Fibroblast of skin of right quadriceps (primary cell): ENCODE results near the gene STAT6.
"Not testable (repeated sequence)": the region's sequence is repeated elsewhere in the genome, so short reads cannot be mapped to it uniquely, and the experiment has no call there.

ENCODE experiments used
- DNase-seq: peaks from one replicate; pipeline ENCODE4 v3.0.0-alpha.2; 2013

STAT6 gene

DNA sequence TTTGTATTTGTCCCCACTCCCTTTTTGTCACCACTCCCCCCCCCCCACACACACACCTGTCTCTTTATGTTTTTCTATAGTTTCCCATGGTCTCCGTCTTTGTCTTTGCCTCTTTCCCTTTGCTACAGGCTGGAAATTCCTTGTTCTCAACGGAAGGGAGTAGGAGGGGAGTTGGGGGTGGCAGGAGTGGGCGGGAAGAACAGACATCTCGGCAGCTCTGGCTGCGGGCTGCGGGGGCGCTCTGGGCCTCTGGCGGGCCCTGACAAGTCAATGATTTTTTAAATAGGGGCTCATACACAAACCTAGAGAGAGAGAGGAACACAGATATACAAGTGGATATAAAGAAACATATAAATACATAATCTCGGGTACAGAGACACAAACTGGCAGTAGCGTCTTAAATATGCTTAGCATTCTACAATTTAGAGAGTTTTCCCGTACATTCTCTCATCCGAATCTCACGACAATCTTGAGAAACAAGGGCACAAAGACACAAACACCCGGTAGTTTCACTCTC lies 24.6 kb downstream of the STAT6 start:
- peak; percentile 85 for DNase-seq

DNA sequence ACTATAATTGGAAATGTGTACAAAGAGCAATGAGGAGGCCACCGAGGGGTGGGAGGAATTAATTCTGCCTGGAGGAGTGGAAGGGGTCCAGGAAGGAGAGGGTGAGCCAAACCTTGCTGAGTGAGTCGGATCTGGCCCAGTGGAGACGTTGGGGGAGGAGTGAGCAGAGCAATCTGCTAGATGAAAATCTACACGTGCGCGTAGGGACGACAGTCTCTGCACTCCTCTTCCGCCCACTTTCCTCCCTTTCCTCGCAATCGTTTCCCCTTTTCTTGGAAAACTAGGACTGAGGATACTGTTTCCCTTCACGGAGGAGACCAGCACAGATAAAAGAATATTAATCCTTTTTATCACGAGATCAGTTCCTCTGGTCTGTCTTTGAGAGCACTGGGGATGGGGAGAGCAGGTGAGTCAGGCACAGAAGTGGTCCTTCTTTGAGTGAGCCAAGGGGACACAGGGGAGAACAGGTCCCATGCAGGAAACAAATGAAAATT lies 25.1 kb downstream of the STAT6 start:
- peak; percentile 75 for DNase-seq

DNA sequence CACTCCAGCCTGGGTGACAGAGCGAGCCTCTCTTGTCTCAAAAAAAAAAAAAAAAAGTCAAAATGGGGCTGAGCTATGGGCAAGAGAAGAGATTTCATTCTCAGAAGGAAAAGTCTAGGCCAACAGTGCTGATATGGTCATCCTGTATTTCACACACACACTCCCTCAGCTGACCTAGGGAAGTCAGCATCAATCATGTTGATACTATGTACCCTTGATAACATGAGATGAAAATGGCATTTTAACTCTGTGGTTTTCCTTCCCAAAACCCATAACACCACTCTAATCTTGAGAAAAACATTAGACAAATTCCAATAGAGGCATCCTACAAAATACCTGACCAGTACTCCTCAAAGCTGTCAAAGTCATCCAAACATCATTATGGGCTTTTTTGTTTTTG lies 30.3 kb downstream of the STAT6 start:
- DNase-seq: no peak

DNA sequence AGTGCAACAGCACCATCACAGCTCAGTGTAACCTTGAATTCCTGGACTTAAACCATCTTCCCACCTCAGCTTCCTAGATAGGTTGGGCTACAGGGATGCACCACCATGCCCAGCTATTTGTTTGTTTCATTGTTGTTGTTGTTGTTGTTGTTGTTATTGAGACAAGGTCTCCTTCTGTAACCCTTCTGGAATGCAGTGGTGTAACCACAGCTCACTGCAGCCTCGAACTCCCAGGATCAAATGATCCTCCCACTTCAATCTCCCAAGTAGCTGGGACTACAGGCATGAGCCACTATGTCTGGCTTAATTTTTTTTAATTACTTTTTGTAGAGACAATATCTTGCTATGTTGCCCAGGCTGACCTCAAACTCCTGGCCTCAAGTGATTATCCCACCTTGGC lies 31.3 kb downstream of the STAT6 start:
- no peak for DNase-seq

DNA sequence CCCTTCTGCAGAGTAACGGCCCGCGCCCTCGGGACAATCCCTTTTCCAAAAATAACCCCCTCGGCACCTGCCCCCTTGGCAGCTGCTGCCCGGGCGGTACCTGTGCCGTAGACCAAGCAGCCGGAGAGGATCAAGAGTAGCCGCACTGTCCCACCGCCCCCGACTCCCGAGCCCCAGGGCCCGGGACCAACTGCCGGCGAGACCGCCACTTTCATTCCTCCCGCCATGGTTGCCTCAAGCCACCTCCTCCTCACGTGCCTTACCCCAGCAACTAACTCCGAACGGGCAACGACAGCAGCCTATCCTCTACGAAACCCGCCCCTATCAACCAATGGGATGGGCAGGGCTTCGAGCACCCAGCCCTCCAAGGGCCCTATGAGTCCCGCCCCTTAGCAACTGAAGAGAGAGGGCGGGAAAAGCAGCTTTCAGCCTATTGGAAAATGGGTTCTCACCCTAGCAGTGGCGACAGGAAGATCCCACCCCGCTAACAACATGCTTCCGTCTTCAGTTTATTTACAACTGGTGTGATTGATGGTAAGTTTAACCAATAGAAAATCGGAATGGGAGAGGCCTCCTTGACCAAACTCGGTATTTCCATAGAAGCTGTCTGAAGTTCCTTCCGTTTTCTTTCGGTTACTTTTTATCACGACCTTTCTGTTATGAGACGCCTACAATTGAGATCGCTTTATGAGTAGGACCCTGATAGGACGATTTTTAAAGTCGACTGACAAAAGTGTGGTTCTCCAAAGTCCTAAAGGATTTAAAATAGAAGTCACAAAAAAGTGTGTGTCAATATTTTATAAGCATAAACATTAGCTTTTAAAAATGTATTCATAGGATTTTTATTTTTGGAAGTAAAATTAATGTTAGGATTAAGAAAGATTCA lies 32.4 kb downstream of the STAT6 start, which contains the start of gene NEMP1:
NEMP1 (minus strand) TSS at position 273 of the 886 bp plus-strand sequence; CDS start at position 227, 46 bp downstream.
- peak; percentile 100 for DNase-seq

DNA sequence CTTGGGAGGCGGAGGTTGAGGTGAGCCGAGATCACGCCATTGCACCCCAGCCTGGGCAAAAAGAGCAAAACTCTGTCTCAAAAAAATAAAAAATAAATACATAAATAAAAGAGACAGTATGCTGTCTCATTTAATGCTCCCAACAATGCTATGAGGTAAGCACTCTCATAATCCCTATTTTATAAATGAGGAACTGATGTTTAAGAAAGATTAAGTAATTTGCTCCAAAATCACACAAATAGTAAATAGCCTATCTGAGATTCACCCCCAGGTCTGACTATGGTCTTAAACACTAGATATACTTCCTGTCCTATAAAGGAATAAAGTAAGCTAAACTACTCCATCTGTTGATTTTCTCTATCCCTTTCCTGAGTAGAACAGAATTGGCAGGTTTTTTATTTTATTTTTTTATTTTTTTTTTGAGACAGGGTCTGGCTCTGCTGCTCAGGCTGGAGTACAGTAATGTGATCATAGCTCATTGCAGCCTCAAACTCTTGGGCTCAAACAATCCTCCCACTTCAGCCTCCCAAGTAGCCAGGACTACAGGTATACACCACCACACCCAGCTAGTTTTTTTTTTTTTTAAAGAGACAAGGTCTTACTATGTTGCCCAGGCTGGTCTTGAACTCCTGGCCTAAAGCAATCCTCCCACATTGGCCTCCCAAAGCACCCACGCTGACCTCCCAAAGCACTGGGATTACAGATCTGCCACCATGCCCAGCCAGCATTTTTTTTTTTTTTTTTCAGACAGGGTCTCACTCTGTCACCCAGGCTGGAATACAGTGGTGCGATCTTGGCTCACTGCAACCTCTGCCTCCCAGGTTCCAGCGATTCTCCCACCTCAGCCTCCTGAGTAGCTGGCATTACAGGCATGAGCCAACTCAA lies 37.4 kb downstream of the STAT6 start:
- DNase-seq: not testable (repeated sequence)

DNA sequence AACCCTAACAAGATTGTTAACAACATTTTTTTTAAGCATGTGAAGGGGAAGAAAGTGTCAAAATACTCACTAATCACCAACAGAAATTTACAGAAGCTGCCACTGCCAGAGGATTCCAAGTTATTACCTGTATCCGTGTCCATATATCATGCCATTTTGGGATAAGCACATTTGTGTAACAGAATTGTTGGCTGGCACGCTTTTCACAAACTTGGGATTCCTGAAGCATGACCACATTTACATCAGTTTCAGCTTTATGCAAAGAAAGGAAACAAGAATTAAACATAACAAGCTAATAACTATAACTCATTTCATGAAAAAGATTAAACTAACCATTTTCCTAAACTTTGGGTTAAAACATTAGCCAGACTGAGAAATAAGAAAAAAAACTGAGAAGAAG lies 38.5 kb downstream of the STAT6 start:
- peak; percentile 58 for DNase-seq

DNA sequence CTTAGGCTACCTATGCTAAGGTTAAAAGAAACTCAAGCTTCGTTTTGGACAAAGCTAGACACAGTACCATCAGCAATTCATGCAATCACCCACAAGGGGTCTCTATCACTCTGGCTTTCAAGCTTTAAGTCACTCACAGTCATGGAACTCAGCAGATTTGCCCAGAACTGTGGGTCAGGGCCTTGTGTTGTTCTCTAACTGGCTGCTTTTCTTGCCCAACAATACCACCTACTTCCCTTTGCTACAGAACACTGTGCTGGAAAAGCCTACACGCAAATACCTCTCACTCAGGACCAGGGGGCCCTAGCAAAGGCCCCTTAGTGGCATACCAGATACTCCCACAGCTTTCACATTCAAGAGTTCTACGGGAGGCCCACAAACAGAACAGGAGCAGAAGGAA lies 41.6 kb downstream of the STAT6 start:
- DNase-seq: peak; percentile 78

DNA sequence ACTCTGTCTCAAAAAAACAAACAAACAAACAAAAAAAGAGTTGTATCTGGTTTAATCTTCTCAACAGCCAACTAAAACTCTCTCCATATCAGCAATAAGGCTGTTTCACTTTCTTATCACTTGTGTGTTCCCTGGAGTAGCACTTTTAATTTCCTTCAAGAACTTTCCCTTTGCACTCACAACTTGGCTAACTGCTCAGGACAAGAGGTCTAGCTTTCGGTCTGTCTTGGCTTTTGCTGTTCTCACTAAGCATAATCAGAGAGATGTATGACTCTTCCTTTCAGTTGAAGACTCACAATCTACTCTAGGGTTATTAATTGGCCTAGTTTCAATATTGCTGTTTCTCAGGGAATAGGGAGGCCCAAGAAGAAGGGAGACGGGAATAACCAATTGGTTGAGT lies 44.9 kb downstream of the STAT6 start:
- DNase-seq: no peak

DNA sequence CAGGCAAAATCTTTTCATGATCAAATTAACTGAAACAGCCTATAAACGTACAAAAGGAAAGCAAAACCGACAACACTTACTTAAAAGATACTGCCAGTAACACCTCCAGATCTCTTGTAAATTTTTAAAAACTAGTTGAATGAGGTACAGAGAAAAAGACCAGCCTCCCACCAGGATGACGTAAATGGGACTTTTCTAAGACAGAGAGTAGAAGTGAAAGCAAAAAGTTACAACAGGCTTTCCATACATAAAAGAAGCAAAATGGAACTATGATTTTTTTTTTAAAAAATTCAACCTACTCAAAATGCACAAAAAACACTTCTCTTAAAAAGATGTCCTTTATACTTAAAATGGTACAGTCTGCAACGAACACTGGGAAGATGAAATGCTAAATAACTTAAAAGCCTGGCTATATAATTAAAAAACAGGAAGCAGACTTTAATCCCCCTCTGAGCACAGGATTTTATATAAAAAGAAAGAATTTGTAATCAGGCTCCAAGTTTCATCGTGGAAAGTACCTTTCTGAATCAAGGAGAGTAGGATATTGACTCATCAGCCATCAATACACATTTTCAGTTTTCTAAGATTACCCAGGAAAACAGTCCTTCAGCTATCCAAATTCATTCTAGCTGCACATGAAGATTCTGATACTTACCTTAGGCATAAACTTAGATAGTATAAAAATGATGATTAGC lies 47.0 kb downstream of the STAT6 start:
- no peak for DNase-seq

DNA sequence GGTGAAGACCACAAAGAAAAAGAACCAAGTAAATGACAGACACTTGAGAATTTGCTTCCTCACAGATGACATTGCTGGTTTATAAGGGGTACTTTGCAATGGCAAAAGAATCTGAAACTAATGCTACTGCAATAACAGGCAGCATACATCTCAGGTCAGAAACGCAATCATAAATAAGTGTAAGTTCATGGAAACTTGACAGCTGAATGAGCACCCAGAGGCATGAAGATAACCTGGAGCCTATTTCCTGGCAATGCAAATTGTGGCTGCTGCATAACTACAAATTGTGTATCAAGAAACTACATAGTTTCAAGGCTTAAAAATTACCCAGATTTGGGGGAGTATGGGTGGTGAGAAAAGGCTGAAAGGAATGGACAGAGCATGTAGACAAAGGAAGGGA lies 52.7 kb downstream of the STAT6 start:
- DNase-seq: no peak

DNA sequence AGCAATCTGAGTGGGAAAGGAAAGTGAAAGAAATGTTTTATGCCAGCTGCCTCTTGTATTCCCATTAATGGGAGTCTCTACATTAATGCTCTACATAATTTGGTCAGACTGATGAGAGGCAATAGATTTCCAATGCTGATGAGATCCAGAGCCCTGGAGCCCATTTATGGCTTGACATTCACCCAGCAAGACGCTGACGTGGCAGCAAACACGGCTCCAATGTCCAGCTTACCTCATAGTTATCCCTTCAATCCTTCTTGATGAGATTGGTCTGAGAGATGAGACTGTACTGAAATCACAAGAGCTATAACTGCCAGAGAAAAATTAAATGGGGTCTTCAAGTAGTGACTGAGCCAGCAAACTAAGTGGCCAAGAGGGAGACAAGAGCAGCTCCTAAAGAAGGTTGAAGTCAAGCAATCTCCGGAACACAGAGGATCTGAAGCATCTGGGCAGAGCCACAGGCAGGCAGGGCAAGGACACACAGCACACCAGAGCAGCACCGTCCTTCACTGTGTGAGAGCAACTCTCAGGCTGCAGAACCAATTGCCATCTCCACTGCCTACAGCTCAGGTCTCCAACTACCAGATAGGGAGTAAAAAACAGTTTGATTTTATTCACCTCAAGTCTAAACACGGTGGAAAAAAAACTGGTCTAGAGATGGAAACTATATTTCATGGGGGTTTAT lies 54.0 kb downstream of the STAT6 start:
- DNase-seq: no peak

DNA sequence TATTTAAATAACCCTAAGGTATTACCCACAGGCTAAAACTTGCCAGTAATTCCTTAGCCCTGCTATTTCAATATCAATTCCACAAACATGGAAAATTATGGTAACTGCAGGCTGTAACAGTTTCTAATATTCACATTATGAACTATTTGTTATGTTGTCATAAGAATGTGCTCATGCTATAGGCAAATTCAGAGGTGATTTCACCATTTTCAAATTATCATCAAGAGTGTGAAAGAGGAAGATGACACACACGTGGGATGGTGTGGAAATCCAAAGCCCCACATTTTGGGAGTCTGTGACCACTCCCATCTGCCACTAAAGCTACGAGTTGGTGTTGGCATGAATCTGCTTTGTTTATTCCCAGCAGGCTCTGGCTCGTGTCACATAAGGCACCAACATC lies 55.3 kb downstream of the STAT6 start:
- no peak for DNase-seq

DNA sequence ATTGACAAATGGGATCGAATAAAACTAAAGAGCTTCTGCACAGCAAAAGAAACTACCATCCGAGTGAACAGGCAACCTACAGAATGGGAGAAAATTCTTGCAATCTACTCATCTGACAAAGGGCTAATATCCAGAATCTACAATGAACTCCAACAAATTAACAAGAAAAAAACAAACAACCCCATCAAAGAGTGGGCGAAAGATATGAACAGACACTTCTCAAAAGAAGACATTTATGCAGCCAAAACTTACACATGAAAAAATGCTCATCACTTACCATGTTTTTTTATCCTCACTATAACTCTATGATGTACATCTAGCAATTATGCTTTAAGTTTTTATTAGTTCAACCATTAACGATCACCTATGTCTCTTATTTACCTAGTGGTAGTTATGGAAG lies 57.3 kb downstream of the STAT6 start:
- not testable (repeated sequence) for DNase-seq

DNA sequence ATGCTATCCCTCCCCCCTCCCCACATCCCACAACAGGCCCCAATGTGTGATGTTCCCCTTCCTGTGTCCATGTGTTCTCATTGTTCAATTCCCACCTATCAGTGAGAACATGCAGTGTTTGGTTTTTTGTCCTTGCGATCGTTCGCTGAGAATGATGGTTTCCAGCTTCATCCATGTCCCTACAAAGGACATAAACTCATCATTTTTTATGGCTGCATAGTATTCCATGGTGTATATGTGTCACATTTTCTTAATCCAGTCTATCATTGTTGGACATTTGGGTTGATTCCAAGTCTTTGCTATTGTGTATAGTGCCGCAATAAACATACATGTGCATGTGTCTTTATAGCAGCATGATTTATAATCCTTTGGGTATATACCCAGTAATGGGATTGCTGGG lies 58.0 kb downstream of the STAT6 start:
- DNase-seq: not testable (repeated sequence)

DNA sequence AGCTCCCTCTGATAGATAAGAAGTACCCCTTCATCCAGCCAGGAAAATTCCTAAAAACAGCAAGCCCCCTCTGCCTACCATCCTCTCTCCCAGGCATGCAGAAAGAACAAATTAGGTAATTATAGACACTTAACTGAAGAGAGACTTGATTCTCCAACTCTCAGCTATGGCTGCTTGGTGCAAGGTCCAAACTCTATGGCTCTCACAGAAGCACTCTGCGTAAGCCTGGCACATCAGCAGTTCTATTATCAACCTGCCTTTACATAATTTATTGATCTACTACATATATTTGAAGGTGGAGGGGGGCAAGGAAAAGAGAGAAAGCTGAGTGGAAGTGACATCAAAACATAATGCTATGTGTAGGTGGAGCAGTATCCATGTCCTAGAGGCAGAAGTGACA lies 60.2 kb downstream of the STAT6 start:
- no peak for DNase-seq

DNA sequence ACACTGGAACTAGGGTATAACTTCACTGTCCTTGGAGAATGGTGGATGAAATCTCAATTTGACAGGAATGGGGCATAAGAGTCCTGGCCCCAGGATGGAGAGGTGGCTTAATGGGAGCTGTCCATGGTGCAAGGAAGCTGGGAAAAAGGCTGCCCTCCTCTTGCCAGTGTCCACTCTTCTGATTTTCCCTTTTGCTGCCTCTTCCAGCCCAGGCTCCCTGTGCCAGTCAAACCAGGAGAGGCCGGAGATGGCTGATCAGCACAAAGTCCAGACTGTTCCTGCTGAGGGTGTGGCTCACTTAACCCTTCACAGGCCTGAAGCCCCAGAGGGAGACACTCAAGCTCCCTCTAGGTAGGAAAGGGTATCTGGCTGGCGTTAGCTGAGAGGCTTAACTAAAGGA lies 61.3 kb downstream of the STAT6 start, which contains the start of gene MYO1A:
MYO1A (minus strand) TSS at position 240 of the 400 bp plus-strand sequence. CDS start 1,806 bp downstream, outside the sequence.
- no peak for DNase-seq

DNA sequence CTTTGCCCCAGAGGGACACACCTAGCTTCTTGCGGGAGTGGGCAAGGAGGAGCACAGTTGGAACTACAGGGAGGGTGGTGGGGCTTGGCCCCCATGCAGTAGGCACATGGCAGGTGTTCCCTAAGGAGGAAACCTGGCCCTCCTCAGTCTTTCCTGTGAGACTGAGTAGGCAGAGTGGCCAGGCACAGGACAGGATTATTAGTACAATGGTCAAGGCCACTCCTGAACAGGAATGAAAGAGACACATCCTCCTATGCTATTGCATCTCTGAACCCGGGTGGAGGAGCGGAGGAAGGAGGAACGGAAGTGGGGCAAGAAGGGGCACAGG lies 62.1 kb downstream of the STAT6 start:
- no peak for DNase-seq

DNA sequence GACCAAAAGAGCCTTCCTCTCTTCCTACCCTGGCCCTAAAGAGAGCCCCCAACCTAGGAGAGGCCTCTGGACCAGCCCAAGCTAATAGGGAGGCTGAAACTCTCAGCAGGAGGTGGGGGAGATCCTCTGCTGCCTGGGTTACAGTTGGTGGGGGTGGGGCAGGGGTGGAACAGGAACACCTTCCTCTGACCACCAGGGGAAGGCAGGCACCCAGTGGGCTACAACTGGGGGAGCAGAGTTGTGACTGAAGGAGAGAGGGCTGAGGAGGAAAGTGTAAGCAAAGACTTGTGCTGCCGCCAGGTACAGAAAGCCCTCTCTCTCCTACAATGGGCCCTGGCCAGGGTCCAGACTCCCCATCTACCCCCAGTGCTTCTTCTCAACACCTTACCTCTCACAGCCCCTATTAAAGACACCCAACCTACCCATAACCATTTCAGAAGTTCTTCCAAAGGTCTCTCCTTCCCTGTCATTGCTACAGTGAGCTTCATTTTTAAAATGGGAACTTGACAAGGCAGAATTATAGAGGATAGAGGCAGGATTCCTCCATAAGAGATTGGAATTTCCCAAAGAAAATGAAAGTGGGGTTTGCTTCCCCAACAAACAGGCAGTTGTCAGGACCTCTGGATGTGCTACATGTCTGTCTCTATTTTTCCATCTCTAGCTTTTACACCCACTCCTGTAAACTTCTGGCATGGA lies 62.6 kb downstream of the STAT6 start:
- no peak for DNase-seq

DNA sequence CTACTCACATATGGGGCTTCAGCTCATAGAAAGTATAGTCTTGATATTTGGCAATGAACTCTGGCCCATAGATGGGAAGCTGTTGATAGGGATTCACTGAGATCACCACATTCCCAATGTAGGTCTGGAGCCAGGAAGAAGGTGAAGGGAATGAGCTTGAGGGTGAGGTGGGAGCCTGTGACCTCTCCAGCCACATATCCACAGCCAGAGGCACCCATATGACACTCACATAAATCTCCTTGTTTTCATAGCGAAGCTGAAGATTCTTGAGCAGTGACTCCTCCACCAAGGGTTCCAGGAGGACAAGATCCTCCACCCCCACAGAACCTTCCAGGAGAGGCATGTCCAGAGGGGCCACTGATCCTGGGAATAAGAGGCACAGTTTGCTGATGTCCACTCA lies 63.2 kb downstream of the STAT6 start:
- DNase-seq: no peak
